IMR-90 (cell line): ENCODE data around the gene CDK14. TPM values are rescaled to one million over a fixed set of nuclear protein-coding genes. Genes with fewer than 3 reads are reported as not detected.

Source experiments
- ATAC-seq: fragments of 200-7000 bp; cut with Tn5 transposase; 2 replicates; pipeline ENCODE4 v1.9.1; 2020; ENCODE audit warnings: low read depth, mild to moderate bottlenecking, moderate library complexity
- BruUV-seq: library from RNA; stranded (reverse); fragments of 400-500 nt; replicated peaks from 2 replicates; lab custom pipeline; 2021; lab: Mats Ljungman, UMichigan
- CTCF ChIA-PET: fragments of 300-600 bp; formaldehyde crosslinking; extraction: SDS; loops from one replicate; lab custom pipeline; 2021; ENCODE audit warnings: antibody characterized with exemption; lab: Yijun Ruan, JAX
- POLR2A ChIA-PET: fragments of 300-600 bp; sonication (Branson Sonifier 250); formaldehyde crosslinking; loops from one replicate; lab custom pipeline; 2022; ENCODE audit warnings: antibody characterized with exemption; ENCODE audit not compliant: unreplicated experiment; lab: Charles Lee
- DNase-seq: peaks from one replicate; pipeline ENCODE4 v3.0.0; 2013
- H2AFZ ChIP-seq: replicated peaks from 2 replicates; pipeline ENCODE3; 2013; ENCODE audit warnings: low read length, mild to moderate bottlenecking; ENCODE audit not compliant: poor library complexity
- H2AK5ac ChIP-seq: 2 replicates; pipeline ENCODE4 v1.6.1; 2013; ENCODE audit warnings: low read depth, low read length, inconsistent platforms
- H2AK9ac ChIP-seq: replicated peaks from 2 replicates; pipeline ENCODE3; 2013; ENCODE audit warnings: mild to moderate bottlenecking, low read depth, low read length, moderate library complexity; ENCODE audit not compliant: poor library complexity
- H2BK120ac ChIP-seq: 2 replicates; pipeline ENCODE4 v1.6.1; 2013; ENCODE audit warnings: low read depth, low read length, inconsistent platforms
- H2BK15ac ChIP-seq: 3 replicates; pipeline ENCODE4 v1.6.1; 2013; ENCODE audit warnings: low read depth, low read length, inconsistent platforms
- H2BK20ac ChIP-seq: 2 replicates; pipeline ENCODE4 v1.6.1; 2013; ENCODE audit warnings: low read depth, mild to moderate bottlenecking, inconsistent platforms, low read length, moderate library complexity
- H2BK5ac ChIP-seq: 2 replicates; pipeline ENCODE4 v1.6.1; 2013; ENCODE audit warnings: mild to moderate bottlenecking, low read depth, low read length, inconsistent platforms; ENCODE audit not compliant: poor library complexity, severe bottlenecking
- H3K14ac ChIP-seq: replicated peaks from 2 replicates; pipeline ENCODE4 v1.6.1; 2013; ENCODE audit warnings: low read depth, low read length, inconsistent platforms
- H3K18ac ChIP-seq: 2 replicates; pipeline ENCODE4 v1.6.1; 2013; ENCODE audit warnings: low read depth, low read length, control low read depth
- H3K23ac ChIP-seq: 2 replicates; pipeline ENCODE4 v1.6.1; 2013; ENCODE audit warnings: low read depth, low read length, inconsistent platforms
- H3K27ac ChIP-seq: 2 replicates; pipeline ENCODE4 v1.5.1; 2013; ENCODE audit warnings: mild to moderate bottlenecking, control low read depth, low read length; ENCODE audit not compliant: insufficient read depth
- H3K27me3 ChIP-seq: 2 replicates; pipeline ENCODE4 v1.6.1; 2013; ENCODE audit warnings: low read length; ENCODE audit not compliant: control insufficient read depth, insufficient read depth
- H3K36me3 ChIP-seq: 2 replicates; pipeline ENCODE4 v1.6.1; 2013; ENCODE audit warnings: low read length, mixed read lengths; ENCODE audit not compliant: control insufficient read depth, insufficient read depth
- H3K4ac ChIP-seq: 2 replicates; pipeline ENCODE4 v1.6.1; 2013; ENCODE audit warnings: low read depth, low read length, inconsistent platforms
- H3K4me1 ChIP-seq: 2 replicates; pipeline ENCODE4 v1.6.1; 2013; ENCODE audit warnings: low read length, mixed read lengths; ENCODE audit not compliant: control insufficient read depth, insufficient read depth
- H3K4me2 ChIP-seq: 2 replicates; pipeline ENCODE4 v1.6.1; 2013; ENCODE audit warnings: low read depth, mild to moderate bottlenecking, control low read depth, low read length, moderate library complexity
- H3K4me3 ChIP-seq: 2 replicates; pipeline ENCODE4 v1.5.1; 2013; ENCODE audit warnings: low read depth, mild to moderate bottlenecking, control low read depth, low read length, moderate library complexity; ENCODE audit not compliant: insufficient read depth
- H3K56ac ChIP-seq: 2 replicates; pipeline ENCODE4 v1.6.1; 2013; ENCODE audit warnings: low read length, inconsistent platforms; ENCODE audit not compliant: insufficient read depth; ENCODE audit errors: extremely low read depth
- H3K79me1 ChIP-seq, 2 experiments: 2 replicates each; pipeline ENCODE4 v1.6.1; 2013; ENCODE audit warnings: low read length in 2 of 2, inconsistent platforms in 1 of 2, low read depth in 1 of 2
- H3K9ac ChIP-seq: 2 replicates; pipeline ENCODE4 v1.6.1; 2013; ENCODE audit warnings: low read depth, low read length, control low read depth
- H3K9me1 ChIP-seq: 2 replicates; pipeline ENCODE4 v1.6.1; 2013; ENCODE audit warnings: low read length, inconsistent platforms; ENCODE audit not compliant: insufficient read depth
- H3K9me3 ChIP-seq: 2 replicates; pipeline ENCODE4 v1.6.1; 2013; ENCODE audit warnings: low read length; ENCODE audit not compliant: control insufficient read depth, insufficient read depth
- H4K20me1 ChIP-seq: 2 replicates; pipeline ENCODE4 v1.6.1; 2013; ENCODE audit warnings: low read length, inconsistent platforms; ENCODE audit not compliant: insufficient read depth
- H4K5ac ChIP-seq: 2 replicates; pipeline ENCODE4 v1.6.1; 2013; ENCODE audit warnings: mild to moderate bottlenecking, low read depth, low read length, control low read depth
- H4K8ac ChIP-seq, 2 experiments: 2 replicates each; pipeline ENCODE4 v1.6.1; 2013; ENCODE audit warnings: low read depth in 2 of 2, low read length in 2 of 2, control low read depth in 1 of 2, inconsistent platforms in 1 of 2
- H4K91ac ChIP-seq: 2 replicates; pipeline ENCODE4 v1.6.1; 2013; ENCODE audit warnings: low read depth, low read length, inconsistent platforms; ENCODE audit not compliant: insufficient read depth
- CEBPB ChIP-seq: IDR thresholded peaks from 2 replicates; pipeline ENCODE4 v1.6.1; 2012; ENCODE audit warnings: low read depth, low read length, improper control_type of control experiment
- MAZ ChIP-seq: IDR thresholded peaks from 2 replicates; pipeline ENCODE4 v1.6.1; 2012; ENCODE audit warnings: low read depth, mild to moderate bottlenecking, low read length, improper control_type of control experiment, moderate library complexity, borderline replicate concordance
- SMC3 ChIP-seq: fragments of 150-350 bp; IDR thresholded peaks from 2 replicates; pipeline ENCODE4 v1.6.1; 2016; ENCODE audit warnings: low read depth, mild to moderate bottlenecking, antibody characterized with exemption, low read length, moderate library complexity
- WGBS, 2 experiments: methylation state at CpG; one replicate each; pipeline versions ENCODE4 v1.1.5 to v1.1.7; 2013; ENCODE audit warnings: missing lambda C conversion rate in 2 of 2; ENCODE audit not compliant: insufficient read length in 1 of 2; ENCODE audit errors: extremely low coverage in 2 of 2; 5-methylcytosine and 5-hydroxymethylcytosine counted together
- dilution Hi-C: fragments of 300-500 bp; cut with HindIII; formaldehyde crosslinking; loops from one replicate; pipeline ENCODE4 v1.14.3; 2018; ENCODE audit warnings: low sequenced_read_pairs; ENCODE audit not compliant: unreplicated experiment
- in situ Hi-C: fragments of 300-500 bp; cut with MboI; formaldehyde crosslinking; loops from 3 replicates; pipeline ENCODE4 v1.14.3; 2019; ENCODE audit warnings: low sequenced_read_pairs, inconsistent platforms, mixed read lengths
- intact Hi-C: fragments of 100-400 bp; cut with micrococcal nuclease; formaldehyde crosslinking; loops from 2 replicates; pipeline ENCODE4 v1.10.0; 2022
- polyA plus RNA-seq, 3 experiments: library from polyadenylated mRNA; depleted of rRNA; stranded (reverse); fragments of >200 nt; gene quantifications; 2 replicates each; pipeline ENCODE4 v1.2.3, GENCODE V29; 2012; ENCODE audit warnings: low replicate concordance in 1 of 3
- total RNA-seq: library from RNA; depleted of rRNA; stranded (reverse); fragments of >200 nt; gene quantifications from 2 replicates; pipeline ENCODE4 v1.2.3, GENCODE V29; 2012

Gene CDK14
- total and polyA plus RNA-seq, 2 of the 4 experiments (the other 2 are of a cell fraction), result 10.1 to 29.6 TPM

- intact Hi-C loops, result no loop called here
- DNase-seq (peak; percentile 69), ATAC-seq (peak; percentile 86)
- Histone ChIP-seq H4K20me1 (no peaks in the 10 kb centered on the region), H3K4me3 (no peak overlapping the region), H3K4me2 (no peak overlapping the region), H3K23ac (no peak overlapping the region), H4K91ac (no peak overlapping the region), H3K27me3 (no peaks in the 10 kb centered on the region), H4K5ac (no peak overlapping the region), H3K27ac (no peak overlapping the region), H2AK9ac (no peak overlapping the region), H4K8ac (no peak overlapping the region), H3K9ac (no peak overlapping the region), H3K9me3 (no peaks in the 10 kb centered on the region), H2BK120ac (no peak overlapping the region), H2AFZ (no peak overlapping the region), H2BK20ac (no peak overlapping the region), H2BK15ac (no peak overlapping the region), H3K56ac (no peak overlapping the region), H3K36me3 (no peaks in the 10 kb centered on the region), H3K4me1 (peaks cover 6% of the 10 kb centered on the region; the same call in 1 of the 2 replicates), H2BK5ac (no peak overlapping the region), H3K4ac (no peak overlapping the region), H3K79me1 (no peaks in the 10 kb centered on the region), H3K9me1 (peaks cover 3% of the 10 kb centered on the region), H3K14ac (no peak overlapping the region), H3K18ac (no peak overlapping the region), H2AK5ac (no peak overlapping the region)
- ChIA-PET POLR2A (no interaction called here), CTCF (interaction anchor here (0.6 kb wide), 1 partner anchor 11 kb away, joined by 3 read pairs; no protein-coding TSS in a partner anchor)
- BruUV-seq, result no TSS peak
- no CpG with 5 or more reads among the region's 2 CpGs for WGBS, 2 experiments
- dilution Hi-C loops, result no loop called here
- in situ Hi-C loops, result no loop called here
- TF ChIP-seq MAZ (no peak), CEBPB (peak; percentile 43; the same call in 1 of the 2 replicates), SMC3 (no peak)
These were observed 468.8 kb downstream of the CDK14 start for GRCh38 chr7:91064938-91065337.
